ENCODE results near the gene MFAP2.
A peak's percentile ranks its signal among the peaks of the same experiment; 100 is the strongest.
"Not testable (repeated sequence)": the region's sequence is repeated elsewhere in the genome, so short reads cannot be mapped to it uniquely, and the experiment has no call there.

Gene MFAP2

DNA sequence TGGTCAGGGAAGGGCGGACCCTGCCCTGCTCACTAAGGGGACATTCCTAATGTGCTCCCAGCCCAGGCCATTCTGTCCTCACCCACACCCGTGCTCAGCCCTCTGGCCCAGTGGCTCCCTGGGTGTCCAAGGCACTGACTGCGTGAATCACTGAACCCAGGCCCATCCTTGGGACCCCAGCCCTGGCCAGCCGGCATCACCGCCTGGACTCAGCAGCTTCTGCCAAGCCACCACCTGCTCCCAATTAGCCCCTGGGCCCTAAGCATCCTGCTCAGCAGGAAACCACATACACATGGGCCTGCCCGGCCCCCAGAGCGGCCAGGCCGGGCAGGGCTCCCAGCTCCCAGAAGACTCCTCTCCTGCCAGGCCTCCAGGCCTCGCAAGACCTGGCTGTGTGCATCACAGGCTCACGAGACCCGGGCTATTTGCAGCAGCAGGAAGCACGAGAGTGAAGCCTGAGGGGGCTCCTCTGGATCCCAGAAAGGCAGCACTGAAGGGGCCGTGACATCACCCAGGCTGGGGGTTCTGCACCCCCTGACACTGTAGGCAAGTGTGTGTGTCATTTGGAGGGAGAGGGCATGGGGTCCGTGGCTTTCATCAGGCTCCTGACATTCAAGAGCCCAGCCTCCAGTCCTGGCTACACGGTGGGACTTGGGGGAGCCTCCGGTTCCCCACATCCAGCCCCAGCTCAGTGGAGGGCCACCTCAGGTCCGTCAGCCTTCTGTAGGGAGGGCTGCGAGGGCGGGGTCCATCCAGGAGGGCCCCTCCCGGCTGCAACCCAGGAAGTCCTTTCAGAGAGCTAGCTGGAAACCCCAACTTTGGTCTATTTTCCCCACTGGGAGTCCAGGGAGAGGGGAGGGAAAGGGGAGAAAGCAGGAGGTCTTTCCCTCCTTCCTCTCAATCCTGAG, 1.6 kb downstream of the MFAP2 start:
- DNase-seq, result no peak

DNA sequence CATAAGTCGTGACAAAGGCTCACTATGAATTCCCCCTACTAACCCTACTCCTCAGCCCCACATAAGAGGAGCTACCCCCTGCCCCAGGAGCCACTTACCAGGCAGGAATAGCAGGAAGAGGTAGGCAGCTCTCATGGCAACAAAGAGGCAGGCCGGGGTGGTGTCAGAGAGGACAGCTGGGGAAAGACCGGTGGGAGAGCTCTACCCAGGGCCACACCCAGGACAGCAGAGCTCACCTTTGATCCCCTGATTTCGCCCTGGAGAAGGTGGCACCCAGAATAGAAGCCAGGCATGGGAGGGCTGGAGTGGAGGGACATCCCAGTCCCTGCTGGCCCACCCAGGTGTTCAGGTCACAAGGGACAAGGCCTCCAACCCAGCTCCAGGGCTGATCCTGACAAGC, 2.3 kb downstream of the MFAP2 start:
- DNase-seq, result no peak

DNA sequence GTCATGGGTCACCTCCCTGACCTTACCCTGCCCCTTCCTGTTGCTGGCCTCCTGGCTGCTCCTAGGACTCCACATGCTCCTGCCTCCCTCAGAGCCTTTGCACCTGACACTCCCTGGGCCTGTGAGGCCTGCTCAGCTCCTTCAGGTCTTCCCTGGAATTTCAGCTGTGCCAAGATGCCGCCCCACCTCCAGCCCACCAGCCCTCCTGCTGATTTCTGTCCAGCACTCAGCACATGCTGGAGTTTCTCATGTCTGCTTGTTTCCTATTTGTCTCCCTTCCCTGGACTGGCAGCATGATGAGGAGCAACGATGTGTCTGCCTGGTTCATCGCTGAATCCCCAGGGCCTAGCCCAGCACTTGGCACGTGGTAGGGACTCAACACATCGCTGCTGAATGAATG, 3.0 kb downstream of the MFAP2 start:
- DNase-seq, result no peak

DNA sequence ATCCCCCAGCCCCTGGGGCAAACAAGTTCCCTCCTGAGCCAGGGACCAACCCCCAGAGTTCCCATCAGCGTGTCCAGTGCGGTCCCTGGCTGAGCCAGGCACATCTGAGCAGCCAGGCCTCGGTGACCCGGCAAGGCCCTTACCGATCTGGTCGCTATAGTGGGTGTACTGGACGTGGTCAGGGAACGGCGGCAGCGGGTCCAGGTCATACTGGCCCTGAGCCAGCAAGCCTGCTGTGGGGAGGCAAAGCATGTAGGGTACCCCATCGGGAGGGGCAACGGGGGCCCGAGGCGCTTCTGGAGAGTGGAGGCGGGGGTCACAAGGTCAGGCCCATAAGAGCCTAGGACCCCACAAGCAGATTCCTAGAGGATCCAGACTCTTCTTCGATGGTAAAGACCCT, 3.5 kb downstream of the MFAP2 start:
- no peak for DNase-seq

DNA sequence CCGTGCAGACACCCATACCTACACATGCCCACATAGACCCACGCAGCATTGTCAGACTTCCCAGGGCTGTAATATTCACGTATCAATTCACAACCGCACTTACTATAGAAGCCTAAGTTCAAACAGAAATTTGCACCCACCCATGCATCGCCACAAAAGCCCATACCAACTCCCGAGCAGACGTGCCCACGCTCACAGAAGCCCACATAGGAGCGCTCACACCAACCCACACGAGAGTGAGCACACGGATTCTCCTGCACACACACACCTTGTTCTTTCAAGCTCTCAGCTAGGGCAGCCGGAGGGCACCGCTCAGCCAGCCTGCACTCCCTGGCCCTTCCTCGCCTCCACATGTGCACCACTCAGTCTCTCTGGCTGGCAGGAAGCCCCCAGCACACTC, 4.6 kb downstream of the MFAP2 start:
- DNase-seq, result no peak

DNA sequence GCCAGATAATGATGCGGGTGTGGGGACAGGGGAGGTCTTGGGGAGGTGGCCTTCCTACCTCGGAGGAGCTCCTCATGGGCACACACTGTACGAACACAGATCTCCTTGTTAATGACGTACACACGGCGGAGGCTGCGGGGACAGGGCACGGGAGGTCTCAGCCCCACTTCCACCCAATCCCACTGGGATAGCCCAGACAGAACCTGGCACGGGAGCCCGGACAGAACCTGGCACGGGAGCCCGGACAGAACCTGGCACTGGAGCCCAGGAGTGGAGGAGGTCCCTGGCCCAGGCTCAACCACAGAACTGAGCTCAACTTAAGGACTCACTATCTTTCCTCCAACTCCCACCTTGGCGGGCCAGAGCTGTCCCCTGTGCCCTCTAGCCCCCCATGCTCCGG, 5.2 kb downstream of the MFAP2 start:
- DNase-seq, result no peak

DNA sequence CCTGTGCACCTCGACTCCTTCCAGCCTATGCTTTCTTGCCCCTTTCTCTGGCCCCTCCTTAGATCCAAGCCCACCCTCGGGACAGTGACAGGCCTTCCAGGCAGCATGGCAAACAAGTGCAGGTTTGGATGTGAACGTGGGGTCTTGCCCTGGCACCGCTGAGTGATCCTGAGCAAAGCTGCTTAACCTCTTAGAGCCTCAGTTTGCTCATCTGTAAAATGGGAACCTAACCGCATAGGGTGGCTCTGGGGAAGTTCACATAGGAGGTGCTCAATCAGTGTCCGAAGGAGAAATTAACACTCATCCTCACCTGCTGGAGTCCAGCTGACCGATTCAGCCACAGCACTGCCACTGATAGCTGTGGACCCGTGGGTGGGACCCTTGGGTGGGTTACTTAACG, 7.2 kb downstream of the MFAP2 start:
- DNase-seq, result no peak

DNA sequence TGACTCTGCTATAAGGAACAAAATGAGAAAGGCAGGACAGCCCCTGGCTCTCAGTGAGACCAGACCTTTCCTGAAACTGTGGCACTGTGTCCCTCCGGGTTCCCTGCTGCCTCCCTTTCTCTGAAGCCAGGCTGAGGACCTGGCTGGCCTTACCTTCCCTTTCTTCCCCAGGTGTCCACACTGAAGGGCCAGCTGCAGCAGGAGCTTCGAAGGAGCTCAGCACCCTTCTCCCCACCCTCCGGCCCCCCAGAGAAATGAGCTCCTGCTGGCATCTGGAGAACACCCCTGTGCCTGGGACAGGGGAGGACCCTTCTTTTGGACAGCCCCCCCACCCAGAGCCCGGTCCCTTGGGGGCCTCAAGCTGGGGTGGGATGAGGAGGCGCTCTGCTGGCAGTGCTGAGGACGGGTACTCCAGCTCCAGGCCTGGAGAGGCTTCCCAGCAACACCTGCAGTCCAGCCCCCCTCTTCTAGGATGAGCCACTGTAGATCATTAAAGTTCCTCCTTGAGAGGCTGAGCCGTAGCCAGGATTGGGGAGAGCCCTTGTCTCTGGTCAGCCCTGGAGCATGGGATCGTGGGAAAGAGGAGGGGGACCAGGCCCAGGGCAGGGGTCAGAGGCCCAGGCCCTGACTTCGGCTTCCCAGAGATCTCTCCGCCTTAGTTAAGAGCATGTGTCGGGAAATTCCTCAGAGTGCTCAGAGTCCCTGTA, 8.1 kb downstream of the MFAP2 start:
- no peak for DNase-seq

DNA sequence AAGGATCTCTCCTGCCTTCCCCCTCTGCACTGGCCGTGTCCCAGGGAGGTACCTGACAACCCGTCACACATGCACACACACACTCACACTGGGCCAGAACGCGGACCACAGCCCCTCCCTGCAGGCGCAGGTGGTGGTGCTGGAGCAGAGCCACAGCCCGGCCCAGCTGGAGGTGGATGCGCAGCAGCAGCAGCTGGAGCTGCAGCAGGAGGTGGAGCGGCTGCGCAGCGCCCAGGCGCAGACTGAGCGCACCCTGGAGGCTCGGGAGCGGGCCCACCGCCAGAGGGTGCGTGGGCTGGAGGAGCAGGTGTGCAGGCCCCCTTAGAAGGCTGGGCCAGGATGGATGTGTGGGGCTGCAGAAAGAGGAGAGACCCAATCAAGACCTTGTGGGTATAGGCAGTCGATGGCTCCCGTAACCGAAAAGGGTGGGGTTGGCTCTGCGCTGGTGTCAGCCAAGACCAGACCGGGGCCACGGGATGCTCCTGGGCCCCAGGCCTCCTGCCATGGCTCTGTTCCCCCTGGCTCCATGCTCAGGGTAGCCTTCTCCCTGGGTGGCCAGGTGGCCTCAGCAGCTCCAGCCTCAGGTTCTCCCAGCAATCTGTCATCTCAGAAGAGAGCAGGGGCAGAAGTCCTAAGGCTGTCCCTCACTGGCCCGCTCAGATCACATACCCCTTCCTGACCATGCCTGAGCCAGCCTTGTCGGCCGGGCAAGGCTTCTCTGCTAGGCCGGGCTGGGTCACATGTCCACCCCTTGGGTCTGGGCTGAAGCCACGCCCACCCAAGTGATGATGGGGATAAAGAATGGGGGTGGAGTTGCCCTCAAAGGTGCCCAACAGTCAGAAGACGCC, 8.9 kb downstream of the MFAP2 start:
- DNase-seq, result no peak

DNA sequence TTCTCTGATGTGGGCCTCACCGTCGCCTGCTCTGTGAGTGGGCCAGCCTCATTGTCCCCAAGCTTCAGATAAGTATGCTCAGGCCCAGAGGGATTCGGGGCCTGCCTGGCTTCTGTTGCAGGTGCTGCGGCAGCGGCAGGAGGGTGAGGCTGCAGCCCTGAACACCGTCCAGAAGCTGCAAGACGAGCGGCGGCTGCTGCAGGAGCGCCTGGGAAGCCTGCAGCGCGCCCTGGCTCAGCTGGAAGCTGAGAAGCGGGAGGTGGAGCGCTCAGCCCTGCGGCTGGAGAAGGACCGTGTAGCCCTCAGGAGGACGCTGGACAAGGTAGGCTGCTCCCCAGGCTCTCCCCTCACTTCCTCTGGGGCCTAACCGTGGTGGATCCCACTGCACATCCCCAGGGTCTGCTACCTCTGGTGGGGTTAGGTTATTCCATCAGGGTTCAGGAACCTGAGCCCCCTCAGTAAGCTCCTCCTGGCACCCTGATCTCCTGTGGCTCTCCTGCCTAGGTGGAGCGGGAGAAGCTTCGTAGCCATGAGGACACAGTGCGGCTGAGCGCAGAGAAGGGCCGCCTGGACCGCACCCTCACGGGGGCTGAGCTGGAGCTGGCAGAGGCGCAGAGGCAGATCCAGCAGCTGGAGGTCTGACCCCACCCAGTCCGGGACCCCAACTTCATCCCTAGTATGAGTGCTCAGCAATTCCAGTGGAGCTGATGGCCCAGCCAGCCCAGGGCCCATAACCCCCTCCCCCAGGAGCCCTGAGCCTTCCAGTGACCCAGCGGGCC, 10.1 kb downstream of the MFAP2 start:
- DNase-seq, result no peak

DNA sequence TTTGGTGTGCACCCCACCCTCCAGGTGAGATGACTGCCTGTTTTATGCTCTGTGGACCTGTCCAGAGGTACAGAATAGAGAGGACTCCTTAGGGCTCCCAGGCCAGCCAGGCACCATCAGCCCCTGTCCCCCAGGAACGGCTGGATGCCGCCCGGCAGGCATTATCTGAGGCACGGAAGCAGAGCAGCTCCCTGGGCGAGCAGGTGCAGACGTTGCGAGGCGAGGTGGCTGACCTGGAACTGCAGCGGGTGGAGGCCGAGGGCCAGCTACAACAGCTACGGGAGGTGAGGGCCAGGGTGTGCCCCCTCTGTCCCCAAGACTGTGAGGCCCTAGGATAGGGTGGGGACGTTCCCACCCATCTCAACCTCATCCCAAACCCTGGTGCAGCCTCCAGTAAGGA, 10.8 kb downstream of the MFAP2 start:
- no peak for DNase-seq

DNA sequence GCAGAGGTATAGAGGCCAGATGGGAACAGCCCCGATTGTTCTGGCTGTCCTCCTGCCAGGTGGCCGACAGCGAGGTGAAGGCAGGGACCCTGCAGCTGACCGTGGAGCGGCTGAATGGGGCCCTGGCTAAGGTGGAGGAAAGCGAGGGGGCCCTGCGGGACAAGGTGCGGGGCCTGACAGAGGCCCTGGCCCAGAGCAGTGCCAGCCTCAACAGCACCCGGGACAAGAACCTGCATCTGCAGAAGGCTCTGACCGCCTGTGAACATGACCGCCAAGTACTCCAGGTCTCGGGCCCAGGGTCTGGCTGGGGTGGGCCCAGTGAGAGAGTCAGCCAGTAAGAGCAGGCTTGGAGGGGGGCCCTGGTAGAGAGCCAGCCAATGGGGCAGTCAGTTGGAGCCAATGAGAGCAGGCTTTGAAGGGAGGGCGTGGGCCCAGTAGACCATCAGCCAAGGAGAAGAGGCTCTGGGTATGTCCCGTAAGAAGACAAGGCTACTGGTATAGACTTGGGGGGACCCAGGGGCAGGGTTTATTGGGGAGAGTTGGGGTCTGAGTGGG, 11.3 kb downstream of the MFAP2 start:
- DNase-seq, result no peak

DNA sequence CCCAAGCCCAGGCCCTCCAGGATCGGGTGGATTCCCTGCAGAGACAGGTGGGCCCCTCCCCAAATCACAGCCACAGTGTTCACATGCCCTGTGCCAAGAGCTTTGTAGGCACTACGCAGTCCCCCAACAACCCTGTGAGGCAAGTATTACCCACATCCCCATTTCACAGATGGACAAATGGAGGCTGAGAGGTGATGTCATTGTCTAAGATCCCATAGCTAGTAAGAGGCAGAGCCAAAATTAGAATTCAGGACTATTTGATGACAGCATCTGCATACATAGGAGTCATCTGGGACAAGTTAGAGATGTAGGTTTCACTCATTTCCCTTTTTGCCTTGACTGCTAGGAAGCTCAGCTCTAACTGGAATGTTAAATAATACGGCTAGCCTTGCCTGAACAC, 12.0 kb downstream of the MFAP2 start:
- DNase-seq, result no peak

DNA sequence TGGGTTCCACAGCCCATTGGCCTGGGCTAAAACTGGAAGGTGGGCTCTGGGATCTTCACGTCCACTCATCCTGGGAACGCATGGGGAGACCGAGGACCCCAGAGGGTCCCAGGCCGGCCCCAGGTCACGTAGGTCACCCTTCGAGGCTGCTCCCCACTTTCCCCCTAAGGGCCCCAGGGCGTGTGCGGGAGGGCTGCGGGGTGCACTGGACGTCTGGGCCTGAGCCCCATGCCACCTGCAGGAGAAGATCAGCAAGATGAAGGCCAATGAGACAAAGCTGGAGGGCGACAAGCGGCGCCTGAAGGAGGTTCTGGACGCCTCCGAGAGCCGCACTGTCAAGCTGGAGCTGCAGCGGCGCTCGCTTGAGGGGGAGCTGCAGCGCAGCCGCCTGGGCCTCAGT, 12.5 kb downstream of the MFAP2 start:
- DNase-seq, result no peak

DNA sequence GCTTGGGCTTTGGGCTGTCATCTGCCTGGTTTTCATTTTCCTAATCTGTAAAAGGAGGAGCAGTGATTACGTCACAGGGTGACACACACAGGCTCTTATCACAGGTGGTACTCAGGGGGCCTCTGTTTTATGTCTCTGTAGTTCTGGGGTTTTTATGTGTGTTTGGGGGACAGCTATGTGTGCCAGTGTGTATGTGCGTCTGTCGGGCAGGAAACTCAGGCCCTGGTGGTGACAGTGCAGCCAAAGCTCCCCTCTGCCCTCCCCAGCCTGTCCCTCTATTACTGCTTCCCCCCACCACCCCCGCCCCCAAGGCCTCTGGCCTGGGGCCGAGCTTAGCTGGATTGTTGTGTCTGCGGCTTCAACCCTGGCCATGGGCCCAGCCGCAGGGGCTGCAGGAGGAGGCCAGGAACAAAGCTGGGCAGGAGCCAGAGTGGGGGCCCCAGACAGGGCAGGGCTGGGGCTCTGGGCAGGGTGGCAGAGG, 13.3 kb downstream of the MFAP2 start:
- DNase-seq, result no peak

DNA sequence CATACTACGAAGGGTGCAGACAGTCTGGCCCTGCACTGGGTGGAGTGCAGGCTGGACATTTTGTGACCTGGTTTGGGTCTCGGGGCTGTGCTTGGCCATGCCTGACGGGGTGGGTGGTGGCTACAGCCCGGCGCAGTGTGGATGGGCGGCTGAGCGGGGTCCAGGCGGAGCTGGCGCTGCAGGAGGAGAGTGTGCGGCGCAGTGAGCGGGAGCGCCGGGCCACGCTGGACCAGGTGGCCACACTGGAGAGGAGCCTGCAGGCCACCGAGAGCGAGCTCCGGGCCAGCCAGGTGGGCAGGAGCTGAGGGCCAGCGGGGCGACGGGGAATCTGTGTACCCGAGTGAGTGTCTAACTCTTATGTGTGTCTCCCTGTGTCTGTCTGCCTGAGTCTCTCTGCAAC, 14.1 kb downstream of the MFAP2 start:
- DNase-seq, result no peak

DNA sequence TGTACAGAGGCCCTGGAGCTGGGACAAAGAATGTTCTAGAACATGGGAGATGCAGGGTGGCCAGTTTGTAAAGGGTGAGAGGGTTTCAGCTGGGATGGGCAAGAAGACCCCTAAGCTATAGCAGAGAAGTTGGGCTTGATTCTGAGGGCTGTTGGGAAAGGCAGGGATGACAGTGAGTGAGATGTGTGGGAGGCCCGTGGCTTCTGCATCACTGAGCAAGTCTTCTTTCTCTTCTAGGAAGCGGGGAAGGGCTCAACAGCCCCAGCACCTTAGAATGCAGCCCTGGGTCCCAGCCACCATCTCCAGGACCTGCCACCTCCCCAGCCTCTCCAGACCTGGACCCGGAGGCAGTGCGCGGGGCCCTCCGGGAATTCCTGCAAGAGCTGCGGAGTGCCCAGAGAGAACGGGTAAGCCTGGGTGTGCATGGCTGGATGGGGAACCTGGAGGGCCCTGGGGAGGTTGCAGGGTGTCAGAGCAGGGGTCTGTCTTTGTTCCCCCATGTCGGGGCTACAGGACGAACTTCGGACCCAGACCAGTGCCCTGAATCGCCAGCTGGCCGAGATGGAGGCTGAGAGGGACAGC, 14.8 kb downstream of the MFAP2 start:
- DNase-seq, result no peak

DNA sequence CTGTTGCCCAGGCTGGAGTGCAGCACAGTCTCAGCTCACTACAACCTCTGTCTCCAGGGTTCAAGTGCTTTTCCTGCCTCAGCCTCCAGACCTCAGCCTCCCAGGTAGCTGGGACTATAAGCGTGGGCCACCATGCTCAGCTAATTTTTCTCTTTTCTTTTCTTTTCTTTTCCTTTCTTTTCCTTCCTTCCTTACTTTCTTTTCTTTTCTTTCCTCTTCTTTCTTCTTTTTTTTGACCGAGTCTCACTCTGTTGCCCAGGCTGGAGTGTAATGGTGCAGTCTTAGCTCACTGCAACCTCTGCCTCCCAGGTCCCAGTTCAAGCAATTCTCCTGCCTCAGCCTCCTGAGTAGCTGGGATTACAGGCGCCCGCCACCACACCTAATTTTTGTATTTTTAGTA, 16.3 kb downstream of the MFAP2 start:
- not testable (repeated sequence) for DNase-seq

DNA sequence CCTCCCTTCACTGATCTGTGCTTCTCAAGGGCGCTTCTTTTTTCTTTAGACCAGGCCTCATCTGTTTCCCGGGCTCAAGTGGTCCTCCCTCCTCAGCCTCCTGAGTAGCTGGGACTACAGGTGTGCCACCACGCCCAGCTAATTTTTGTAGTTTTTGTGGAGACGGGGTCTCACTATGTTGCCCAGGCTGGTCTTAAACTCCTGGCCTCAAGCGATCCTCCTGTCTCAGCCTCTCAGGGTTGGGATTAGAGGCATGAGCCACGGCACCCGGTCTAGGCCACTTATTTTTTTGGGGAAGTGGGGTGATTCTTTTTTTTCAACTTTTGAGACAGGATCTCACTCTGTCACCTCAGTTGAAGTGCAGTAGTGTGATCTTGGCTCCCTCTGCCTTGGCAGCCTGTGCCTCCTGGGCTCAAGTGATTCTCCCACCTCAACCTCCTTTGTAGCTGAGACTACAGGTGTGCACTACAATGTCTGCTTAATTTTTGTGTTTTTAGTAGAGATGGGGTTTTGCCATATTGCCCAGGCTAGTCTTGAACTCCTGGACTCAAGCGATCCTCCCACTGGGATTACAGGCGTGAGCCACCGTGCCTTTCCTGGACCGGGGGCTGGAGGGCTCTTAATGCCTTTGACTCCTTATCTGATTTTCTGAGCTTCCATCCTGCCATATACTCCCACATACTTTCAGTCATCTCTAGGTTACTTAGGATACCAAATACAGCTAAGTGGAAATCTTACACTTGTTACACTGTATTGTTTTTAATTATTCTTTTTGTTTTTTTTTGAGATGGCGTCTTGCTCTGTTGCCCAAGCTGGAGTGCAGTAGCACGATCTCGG, 18.9 kb downstream of the MFAP2 start:
- no peak for DNase-seq

DNA sequence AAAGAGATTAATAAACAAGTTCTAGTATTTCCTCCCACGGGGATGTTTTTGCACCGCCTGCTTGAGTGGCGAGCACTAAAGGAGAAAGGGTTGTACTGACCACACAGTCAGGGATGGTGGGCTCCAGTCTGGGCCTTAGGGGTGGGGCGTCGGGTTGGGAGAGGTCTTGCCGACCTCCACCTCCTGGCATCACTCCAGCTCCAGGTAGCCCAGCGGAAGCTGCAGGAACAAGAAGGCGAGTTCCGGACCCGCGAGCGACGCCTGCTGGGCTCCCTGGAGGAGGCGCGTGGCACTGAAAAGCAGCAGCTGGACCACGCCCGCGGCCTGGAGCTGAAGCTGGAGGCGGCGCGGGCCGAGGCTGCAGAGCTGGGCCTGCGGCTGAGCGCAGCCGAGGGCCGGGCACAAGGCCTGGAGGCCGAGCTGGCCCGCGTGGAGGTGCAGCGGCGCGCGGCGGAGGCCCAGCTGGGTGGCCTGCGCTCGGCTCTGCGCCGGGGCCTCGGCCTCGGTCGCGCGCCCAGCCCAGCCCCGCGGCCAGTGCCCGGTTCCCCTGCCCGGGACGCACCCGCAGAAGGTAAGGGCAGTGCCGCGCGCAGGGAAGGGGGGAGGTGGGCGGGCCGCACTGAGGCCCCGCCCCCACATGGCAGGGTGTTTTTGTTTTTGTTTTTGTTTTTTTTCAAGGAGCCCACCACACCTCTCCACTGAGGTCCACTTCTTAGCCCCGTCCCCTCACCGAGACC, 19.7 kb downstream of the MFAP2 start:
- peak; percentile 84 to 90 for DNase-seq

Measured in stimulated activated CD4-positive, alpha-beta T cell treated with anti-CD3 and anti-CD28 coated beads, Interleukin-2, amount 100 ng/mL, for 24 hours (primary cell).